ENCODE data around the gene ADSL.

DNA sequence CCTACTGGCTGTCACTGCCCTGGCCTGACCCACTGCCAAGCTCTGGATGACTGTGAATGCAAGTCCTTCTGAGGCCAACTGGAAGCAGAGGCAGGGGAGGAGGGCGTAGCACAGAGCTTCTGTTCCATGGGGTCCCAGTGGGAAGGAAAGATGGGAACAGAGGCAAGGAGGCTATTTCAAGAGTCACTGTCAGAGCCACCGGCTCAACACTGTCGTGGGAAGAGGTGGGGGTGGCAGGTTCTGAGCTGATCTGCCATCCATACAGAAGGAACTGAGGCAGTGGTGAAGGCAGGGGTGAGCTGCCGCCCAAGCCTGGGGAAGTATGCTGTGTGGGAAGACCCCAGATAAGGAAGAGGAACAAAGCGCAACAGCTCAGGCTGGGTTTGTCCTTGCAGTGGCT is 78.8 kb downstream of the ADSL start:
- TF ChIP-seq, protein P1, sequence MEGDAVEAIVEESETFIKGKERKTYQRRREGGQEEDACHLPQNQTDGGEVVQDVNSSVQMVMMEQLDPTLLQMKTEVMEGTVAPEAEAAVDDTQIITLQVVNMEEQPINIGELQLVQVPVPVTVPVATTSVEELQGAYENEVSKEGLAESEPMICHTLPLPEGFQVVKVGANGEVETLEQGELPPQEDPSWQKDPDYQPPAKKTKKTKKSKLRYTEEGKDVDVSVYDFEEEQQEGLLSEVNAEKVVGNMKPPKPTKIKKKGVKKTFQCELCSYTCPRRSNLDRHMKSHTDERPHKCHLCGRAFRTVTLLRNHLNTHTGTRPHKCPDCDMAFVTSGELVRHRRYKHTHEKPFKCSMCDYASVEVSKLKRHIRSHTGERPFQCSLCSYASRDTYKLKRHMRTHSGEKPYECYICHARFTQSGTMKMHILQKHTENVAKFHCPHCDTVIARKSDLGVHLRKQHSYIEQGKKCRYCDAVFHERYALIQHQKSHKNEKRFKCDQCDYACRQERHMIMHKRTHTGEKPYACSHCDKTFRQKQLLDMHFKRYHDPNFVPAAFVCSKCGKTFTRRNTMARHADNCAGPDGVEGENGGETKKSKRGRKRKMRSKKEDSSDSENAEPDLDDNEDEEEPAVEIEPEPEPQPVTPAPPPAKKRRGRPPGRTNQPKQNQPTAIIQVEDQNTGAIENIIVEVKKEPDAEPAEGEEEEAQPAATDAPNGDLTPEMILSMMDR (IDR thresholded peaks at IDR 0.05) = no peak
- TF ChIP-seq POLR2AphosphoS5 (IDR thresholded peaks at IDR 0.05) (no peak), POLR2A (IDR thresholded peaks at IDR 0.05) (no peak)
